NB4 (cell line): ENCODE results near the gene CD300C.
"Not testable (repeated sequence)": the region's sequence is repeated elsewhere in the genome, so short reads cannot be mapped to it uniquely, and the experiment has no call there.

Experiments used
- DNase-seq: peaks from one replicate; pipeline ENCODE4 v3.0.0; 2010; ENCODE audit warnings: low read depth
- H3K4me3 ChIP-seq: one replicate; pipeline ENCODE4 v1.5.1; 2011; ENCODE audit warnings: mild to moderate bottlenecking, low read depth, low read length, moderate library complexity
- MYC ChIP-seq: IDR thresholded peaks from 2 replicates; pipeline ENCODE4 v1.6.1; 2011; ENCODE audit warnings: low read depth, low read length
- POLR2A ChIP-seq: IDR thresholded peaks from 2 replicates; pipeline ENCODE4 v1.6.1; 2011; ENCODE audit warnings: mild to moderate bottlenecking; ENCODE audit not compliant: insufficient read length; ENCODE audit errors: extremely low read depth
- TF ChIP-seq, protein P1 (sequence below): IDR thresholded peaks from 2 replicates; pipeline ENCODE4 v1.6.1; 2011; ENCODE audit warnings: low read depth, low read length
- TF ChIP-seq, protein P2 (sequence below): IDR thresholded peaks from one replicate; pipeline ENCODE4 v1.5.1; 2012; ENCODE audit warnings: low read depth, low read length

Gene CD300C

DNA sequence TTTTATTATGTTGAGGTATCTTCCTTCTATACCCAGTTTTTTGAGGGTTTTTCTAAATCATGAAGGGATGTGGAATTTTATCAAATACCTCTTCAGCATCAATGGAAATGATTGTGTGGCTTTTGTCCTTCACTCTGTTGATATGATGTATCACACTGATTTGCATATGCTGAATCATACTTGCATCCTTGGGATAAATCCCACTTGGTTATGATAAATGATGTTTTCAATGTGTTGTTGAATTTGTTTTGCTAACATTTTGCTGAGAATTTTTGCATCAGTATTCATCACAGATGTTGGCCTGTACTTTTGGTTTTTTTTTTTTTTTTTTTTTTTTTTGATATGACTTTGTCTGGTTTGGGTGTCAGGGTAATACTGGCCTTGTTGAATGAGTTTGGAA lies 37.8 kb downstream of the CD300C start:
- TF ChIP-seq POLR2A (no peak), MYC (no peak)
- TF ChIP-seq, protein P1, sequence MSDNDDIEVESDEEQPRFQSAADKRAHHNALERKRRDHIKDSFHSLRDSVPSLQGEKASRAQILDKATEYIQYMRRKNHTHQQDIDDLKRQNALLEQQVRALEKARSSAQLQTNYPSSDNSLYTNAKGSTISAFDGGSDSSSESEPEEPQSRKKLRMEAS, result no peak
- TF ChIP-seq, protein P2, sequence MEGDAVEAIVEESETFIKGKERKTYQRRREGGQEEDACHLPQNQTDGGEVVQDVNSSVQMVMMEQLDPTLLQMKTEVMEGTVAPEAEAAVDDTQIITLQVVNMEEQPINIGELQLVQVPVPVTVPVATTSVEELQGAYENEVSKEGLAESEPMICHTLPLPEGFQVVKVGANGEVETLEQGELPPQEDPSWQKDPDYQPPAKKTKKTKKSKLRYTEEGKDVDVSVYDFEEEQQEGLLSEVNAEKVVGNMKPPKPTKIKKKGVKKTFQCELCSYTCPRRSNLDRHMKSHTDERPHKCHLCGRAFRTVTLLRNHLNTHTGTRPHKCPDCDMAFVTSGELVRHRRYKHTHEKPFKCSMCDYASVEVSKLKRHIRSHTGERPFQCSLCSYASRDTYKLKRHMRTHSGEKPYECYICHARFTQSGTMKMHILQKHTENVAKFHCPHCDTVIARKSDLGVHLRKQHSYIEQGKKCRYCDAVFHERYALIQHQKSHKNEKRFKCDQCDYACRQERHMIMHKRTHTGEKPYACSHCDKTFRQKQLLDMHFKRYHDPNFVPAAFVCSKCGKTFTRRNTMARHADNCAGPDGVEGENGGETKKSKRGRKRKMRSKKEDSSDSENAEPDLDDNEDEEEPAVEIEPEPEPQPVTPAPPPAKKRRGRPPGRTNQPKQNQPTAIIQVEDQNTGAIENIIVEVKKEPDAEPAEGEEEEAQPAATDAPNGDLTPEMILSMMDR, result no peak
- no peak for DNase-seq

DNA sequence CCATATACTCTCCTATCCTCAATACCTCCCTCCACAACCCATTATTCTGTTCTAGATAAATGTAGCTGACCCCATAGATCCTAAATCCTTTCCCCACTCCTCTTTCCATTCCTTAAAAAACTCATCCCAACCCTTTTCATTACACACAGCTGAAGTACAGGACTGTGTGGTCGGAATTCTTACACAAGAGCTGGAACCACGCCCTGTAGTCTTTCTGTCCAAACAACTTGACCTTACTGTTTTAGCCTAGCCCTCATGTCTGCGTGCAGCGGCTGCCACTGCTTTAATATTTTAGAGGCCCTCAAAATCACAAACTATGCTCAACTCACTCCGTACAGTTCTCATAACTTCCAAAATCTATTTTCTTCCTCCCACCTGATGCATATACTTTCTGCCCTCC lies 42.0 kb downstream of the CD300C start:
- not testable (repeated sequence) for DNase-seq

More for the DNA sequence above, 37.8 kb downstream of the CD300C start:
- H3K4me3 ChIP-seq, result no peak overlapping the region

DNA sequence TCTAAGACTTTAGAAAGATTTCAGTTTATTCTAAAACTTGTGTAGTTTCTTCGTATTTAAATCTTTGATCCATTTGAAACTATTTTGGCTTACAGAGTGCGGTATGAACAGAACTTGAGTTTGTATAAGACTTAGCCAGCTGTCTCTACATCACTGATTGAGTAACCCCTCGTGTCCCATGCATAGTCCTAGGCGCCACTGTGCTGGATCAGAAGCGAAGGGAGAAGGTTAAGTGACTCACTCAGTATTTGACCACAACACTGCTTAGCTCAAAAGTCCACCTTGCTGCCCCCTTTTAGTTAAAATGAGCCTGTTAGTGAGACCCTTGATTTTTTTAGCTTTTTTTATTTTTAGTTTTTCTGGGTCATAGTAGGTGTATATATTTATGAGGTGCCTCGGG lies 43.1 kb downstream of the CD300C start:
- peak; percentile 63 for DNase-seq
- H3K4me3 ChIP-seq, result no peak overlapping the region
- TF ChIP-seq, protein P1, result no peak; the same call in 1 of the 2 replicates
- TF ChIP-seq MYC, result no peak
- no peak for TF ChIP-seq POLR2A
- TF ChIP-seq, protein P2, result no peak

More for the DNA sequence above, 42.0 kb downstream of the CD300C start:
- not testable (repeated sequence) for H3K4me3 ChIP-seq

DNA sequence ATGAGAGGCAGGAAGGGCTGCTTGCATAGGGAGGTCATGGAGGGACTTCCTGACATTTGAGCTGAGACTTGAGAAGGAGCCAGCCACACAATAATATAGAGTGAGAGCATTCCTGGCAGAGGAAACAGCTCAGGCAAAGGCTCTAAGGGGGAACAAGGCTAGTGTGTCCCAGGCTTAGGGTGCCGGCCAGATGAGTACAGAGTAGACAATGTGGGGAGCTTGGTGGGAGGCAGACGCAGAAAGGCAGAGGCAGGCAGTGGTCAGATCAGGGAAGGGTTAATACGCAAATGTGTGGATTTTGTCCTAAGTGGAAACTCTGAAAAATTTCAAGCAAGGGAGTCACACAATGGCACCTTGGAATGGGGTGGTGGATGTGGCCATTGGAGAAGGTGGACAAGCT lies 45.9 kb downstream of the CD300C start:
- TF ChIP-seq MYC (no peak), POLR2A (no peak)
- TF ChIP-seq, protein P1, result no peak
- TF ChIP-seq, protein P2, result no peak
- DNase-seq, result no peak
- no peak overlapping the region for H3K4me3 ChIP-seq

DNA sequence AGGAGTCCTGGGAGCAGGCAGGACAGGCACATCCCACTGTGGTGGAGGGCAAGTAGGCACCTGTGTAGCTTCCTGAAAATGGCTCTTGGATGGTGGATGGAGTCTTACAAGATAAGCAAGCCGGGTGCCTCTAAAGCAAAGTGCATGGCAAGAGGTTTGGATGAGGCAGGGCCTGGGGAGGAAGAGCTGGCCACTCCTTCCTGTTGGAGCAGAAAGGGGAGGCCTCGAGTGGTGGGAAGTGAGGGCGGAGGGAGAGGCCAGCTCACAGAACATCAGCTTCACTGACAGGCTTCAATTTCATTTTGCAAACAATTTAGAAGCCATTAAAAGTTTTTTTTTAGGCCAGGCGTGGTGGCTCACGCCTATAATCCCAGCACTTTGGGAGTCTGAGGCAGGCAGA lies 48.4 kb downstream of the CD300C start:
- H3K4me3 ChIP-seq, result no peak overlapping the region
- TF ChIP-seq, protein P1, result no peak
- TF ChIP-seq, protein P2, result no peak
- TF ChIP-seq MYC, result no peak
- TF ChIP-seq POLR2A, result no peak
- DNase-seq, result peak; percentile 33

DNA sequence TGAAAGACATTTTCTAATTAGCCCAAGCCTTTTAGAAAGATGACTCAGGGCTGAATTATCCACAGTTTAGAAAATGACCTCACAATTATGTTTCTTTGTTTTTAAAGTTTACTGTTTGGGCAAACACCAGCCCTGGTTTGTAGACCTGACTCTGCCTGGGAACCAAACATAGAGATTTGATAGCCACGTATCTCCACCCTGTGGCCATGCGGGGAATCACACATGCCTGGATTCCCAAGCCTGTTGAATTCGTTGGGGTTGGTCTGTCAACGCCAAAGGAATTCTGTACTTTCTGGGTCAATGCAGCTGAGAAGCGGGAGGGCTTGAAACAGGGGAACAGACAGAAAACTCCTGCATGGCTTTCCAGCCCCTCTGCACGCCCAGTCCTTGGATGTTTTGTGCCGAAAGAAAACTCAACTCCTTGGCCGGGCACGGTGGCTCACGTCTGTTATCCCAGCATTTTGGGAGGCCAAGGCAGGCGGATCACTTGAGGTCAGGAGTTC lies 52.5 kb downstream of the CD300C start:
- H3K4me3 ChIP-seq, result no peak overlapping the region
- TF ChIP-seq, protein P2, result peak; percentile 91
- TF ChIP-seq, protein P1, result peak; percentile 77
- TF ChIP-seq POLR2A (no peak), MYC (0 out of 2 replicates have a peak, but pooled peaks have one; percentile 19)
- DNase-seq, result peak; percentile 75
